Keratinocyte (primary cell): ENCODE data around the gene KRTAP10-8. TPM values are rescaled to one million over a fixed set of nuclear protein-coding genes. Genes with fewer than 3 reads are reported as not detected.

Experiments
- DNase-seq: peaks from one replicate; pipeline ENCODE4 v3.0.0-alpha.2; 2011; ENCODE audit warnings: low read depth, missing footprints, low spot score
- FAIRE-seq: peaks from 2 replicates; lab custom pipeline; 2011; peaks lifted over from hg19 to GRCh38; lab: Jason Lieb, UNC
- H2AFZ ChIP-seq: 2 replicates; pipeline ENCODE4 v1.6.0; 2012; ENCODE audit warnings: low read length, control low read depth, inconsistent platforms; ENCODE audit not compliant: control insufficient read depth
- H3K27ac ChIP-seq: 2 replicates; pipeline ENCODE4 v1.5.1; 2011; ENCODE audit warnings: low read length; ENCODE audit not compliant: control insufficient read depth, insufficient read depth
- H3K27me3 ChIP-seq: 3 replicates; pipeline ENCODE4 v1.6.0; 2011; ENCODE audit warnings: low read length; ENCODE audit not compliant: control insufficient read depth, insufficient read depth; ENCODE audit errors: extremely low read depth
- H3K36me3 ChIP-seq, 2 experiments: 2 replicates in 1 of 2; 3 replicates in 1 of 2; pipeline ENCODE4 v1.5.1; 2011; ENCODE audit warnings: low read length in 2 of 2, mild to moderate bottlenecking in 1 of 2; ENCODE audit not compliant: control insufficient read depth in 2 of 2, insufficient read depth in 2 of 2; ENCODE audit errors: extremely low read depth in 1 of 2
- H3K4me1 ChIP-seq: 3 replicates; pipeline ENCODE4 v1.5.1; 2011; ENCODE audit warnings: low read length; ENCODE audit not compliant: control insufficient read depth, insufficient read depth; ENCODE audit errors: extremely low read depth
- H3K4me2 ChIP-seq: 3 replicates; pipeline ENCODE4 v1.6.0; 2011; ENCODE audit warnings: low read depth, low read length; ENCODE audit not compliant: control insufficient read depth, insufficient read depth; ENCODE audit errors: extremely low read depth
- H3K4me3 ChIP-seq, 3 experiments: fragments of 200-600 bp in 1 of 3; sonication (generic) in 1 of 3; 2 replicates in 2 of 3; 3 replicates in 1 of 3; pipeline ENCODE4 v1.5.1; 2011 to 2016; ENCODE audit warnings: low read length in 3 of 3, mild to moderate bottlenecking in 3 of 3, control low read depth in 2 of 3, inconsistent platforms in 1 of 3, low read depth in 1 of 3, mixed read lengths in 1 of 3, mixed run types in 1 of 3, moderate library complexity in 1 of 3; ENCODE audit not compliant: control insufficient read depth in 2 of 3, insufficient read depth in 2 of 3; ENCODE audit errors: extremely low read depth in 1 of 3
- H3K79me2 ChIP-seq: 2 replicates; pipeline ENCODE4 v1.6.0; 2012; ENCODE audit warnings: low read length; ENCODE audit not compliant: control insufficient read depth, insufficient read depth
- H3K9ac ChIP-seq: 3 replicates; pipeline ENCODE4 v1.6.0; 2011; ENCODE audit warnings: low read length; ENCODE audit not compliant: control insufficient read depth, insufficient read depth; ENCODE audit errors: extremely low read depth
- H3K9me1 ChIP-seq: 3 replicates; pipeline ENCODE4 v1.6.0; 2011; ENCODE audit warnings: low read length; ENCODE audit not compliant: control insufficient read depth, insufficient read depth; ENCODE audit errors: extremely low read depth
- H3K9me3 ChIP-seq: 2 replicates; pipeline ENCODE4 v1.5.1; 2012; ENCODE audit warnings: low read depth, low read length; ENCODE audit not compliant: control insufficient read depth
- H4K20me1 ChIP-seq: 3 replicates; pipeline ENCODE4 v1.6.0; 2011; ENCODE audit warnings: low read length; ENCODE audit not compliant: control insufficient read depth, insufficient read depth; ENCODE audit errors: extremely low read depth
- EZH2 ChIP-seq: IDR thresholded peaks from one replicate; pipeline ENCODE4 v1.6.1; 2012; ENCODE audit warnings: inconsistent platforms, mild to moderate bottlenecking, low read length, moderate library complexity
- dilution Hi-C: fragments of 300-500 bp; cut with MboI; formaldehyde crosslinking; loops from one replicate; pipeline ENCODE4 v1.7.0; 2020; ENCODE audit warnings: low sequenced_read_pairs; ENCODE audit not compliant: extremely low pct_ligation_motif_present
- polyA plus RNA-seq, 5 experiments: library from polyadenylated mRNA; depleted of rRNA in 3 of 5; stranded (reverse) in 3 of 5; stranded (forward) in 1 of 5; unstranded in 1 of 5; fragments of >200 nt; gene quantifications; 1 replicate in 1 of 5; 2 replicates in 3 of 5; 3 replicates in 1 of 5; pipeline versions ENCODE4 v1.2.1 to v1.2.3, GENCODE V29; 2011 to 2012; ENCODE audit warnings: missing spikeins in 2 of 5, low read depth in 1 of 5, low replicate concordance in 1 of 5
- TF ChIP-seq, protein P1 (sequence below), 3 experiments: IDR thresholded peaks in 1 of 3; conservative IDR thresholded peaks in 1 of 3; optimal IDR thresholded peaks in 1 of 3; 2 replicates in 2 of 3; 3 replicates in 1 of 3; pipeline versions ENCODE3 to v1.5.1; 2011; ENCODE audit warnings: low read length in 3 of 3, mild to moderate bottlenecking in 3 of 3, moderate library complexity in 2 of 3, control low read depth in 1 of 3, inconsistent platforms in 1 of 3; ENCODE audit not compliant: insufficient read depth in 2 of 3; ENCODE audit errors: extremely low read depth in 1 of 3

KRTAP10-8 gene
- polyA plus RNA-seq, 1 donor (not counting 4 experiments of a cell fraction or from before 2014, with no cell fraction given): not detected

GRCh38 chr21:44617071-44617501 lies 5.2 kb downstream of the KRTAP10-8 start:
- no peak for DNase-seq
- Histone ChIP-seq H3K9me1 (no peaks in the 10 kb centered on the region), H3K9ac (no peak overlapping the region), H4K20me1 (no peaks in the 10 kb centered on the region), H3K27me3 (peaks cover 19% of the 10 kb centered on the region), H3K4me2 (no peak overlapping the region), H3K4me3 (no peak overlapping the region), H3K36me3 (no peaks in the 10 kb centered on the region), H3K79me2 (no peaks in the 10 kb centered on the region), H2AFZ (no peak overlapping the region), H3K9me3 (peaks cover 2% of the 10 kb centered on the region), H3K4me1 (peaks cover 7% of the 10 kb centered on the region), H3K27ac (no peak overlapping the region)
- TF ChIP-seq EZH2: no peak
- TF ChIP-seq, protein P1, sequence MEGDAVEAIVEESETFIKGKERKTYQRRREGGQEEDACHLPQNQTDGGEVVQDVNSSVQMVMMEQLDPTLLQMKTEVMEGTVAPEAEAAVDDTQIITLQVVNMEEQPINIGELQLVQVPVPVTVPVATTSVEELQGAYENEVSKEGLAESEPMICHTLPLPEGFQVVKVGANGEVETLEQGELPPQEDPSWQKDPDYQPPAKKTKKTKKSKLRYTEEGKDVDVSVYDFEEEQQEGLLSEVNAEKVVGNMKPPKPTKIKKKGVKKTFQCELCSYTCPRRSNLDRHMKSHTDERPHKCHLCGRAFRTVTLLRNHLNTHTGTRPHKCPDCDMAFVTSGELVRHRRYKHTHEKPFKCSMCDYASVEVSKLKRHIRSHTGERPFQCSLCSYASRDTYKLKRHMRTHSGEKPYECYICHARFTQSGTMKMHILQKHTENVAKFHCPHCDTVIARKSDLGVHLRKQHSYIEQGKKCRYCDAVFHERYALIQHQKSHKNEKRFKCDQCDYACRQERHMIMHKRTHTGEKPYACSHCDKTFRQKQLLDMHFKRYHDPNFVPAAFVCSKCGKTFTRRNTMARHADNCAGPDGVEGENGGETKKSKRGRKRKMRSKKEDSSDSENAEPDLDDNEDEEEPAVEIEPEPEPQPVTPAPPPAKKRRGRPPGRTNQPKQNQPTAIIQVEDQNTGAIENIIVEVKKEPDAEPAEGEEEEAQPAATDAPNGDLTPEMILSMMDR (optimal IDR thresholded peaks at IDR 0.05 in 1 of 3, IDR thresholded peaks at IDR 0.05 in 1 of 3, conservative IDR thresholded peaks at IDR 0.05 in 1 of 3; ENCODE audit: extremely low read depth in 1 of 3, insufficient read depth in 2 of 3, low read length in 3 of 3): no peak
- dilution Hi-C loops: no loop called here
- FAIRE-seq: no peak

GRCh38 chr21:44618504-44618903 lies 6.6 kb downstream of the KRTAP10-8 start:
- Histone ChIP-seq H3K9me1 (no peaks in the 10 kb centered on the region), H3K4me3 (no peak overlapping the region), H3K27me3 (peaks cover 19% of the 10 kb centered on the region), H2AFZ (no peak overlapping the region), H3K4me2 (no peak overlapping the region), H3K4me1 (peaks cover 7% of the 10 kb centered on the region), H3K9ac (no peak overlapping the region), H3K9me3 (peaks cover 6% of the 10 kb centered on the region), H4K20me1 (no peaks in the 10 kb centered on the region), H3K36me3 (no peaks in the 10 kb centered on the region), H3K27ac (no peak overlapping the region), H3K79me2 (no peaks in the 10 kb centered on the region)
- dilution Hi-C loops: no loop called here
- no peak for TF ChIP-seq EZH2
- TF ChIP-seq, protein P1 (optimal IDR thresholded peaks at IDR 0.05 in 1 of 3, IDR thresholded peaks at IDR 0.05 in 1 of 3, conservative IDR thresholded peaks at IDR 0.05 in 1 of 3; ENCODE audit: extremely low read depth in 1 of 3, insufficient read depth in 2 of 3, low read length in 3 of 3): peak in 1 of 3 experiments; percentile 7
- no peak for DNase-seq
- no peak for FAIRE-seq
